ENCODE results near the gene CMTM4. TPM values are rescaled to one million over a fixed set of nuclear protein-coding genes. Genes with fewer than 3 reads are reported as not detected.
A peak's percentile ranks its signal among the peaks of the same experiment; 100 is the strongest.

CMTM4 gene
- under 1 TPM in 1 of 6 donors, not detected in 5; 0.20 TPM for polyA plus RNA-seq (ENCODE audit: low read depth in 6 of 6)

DNA sequence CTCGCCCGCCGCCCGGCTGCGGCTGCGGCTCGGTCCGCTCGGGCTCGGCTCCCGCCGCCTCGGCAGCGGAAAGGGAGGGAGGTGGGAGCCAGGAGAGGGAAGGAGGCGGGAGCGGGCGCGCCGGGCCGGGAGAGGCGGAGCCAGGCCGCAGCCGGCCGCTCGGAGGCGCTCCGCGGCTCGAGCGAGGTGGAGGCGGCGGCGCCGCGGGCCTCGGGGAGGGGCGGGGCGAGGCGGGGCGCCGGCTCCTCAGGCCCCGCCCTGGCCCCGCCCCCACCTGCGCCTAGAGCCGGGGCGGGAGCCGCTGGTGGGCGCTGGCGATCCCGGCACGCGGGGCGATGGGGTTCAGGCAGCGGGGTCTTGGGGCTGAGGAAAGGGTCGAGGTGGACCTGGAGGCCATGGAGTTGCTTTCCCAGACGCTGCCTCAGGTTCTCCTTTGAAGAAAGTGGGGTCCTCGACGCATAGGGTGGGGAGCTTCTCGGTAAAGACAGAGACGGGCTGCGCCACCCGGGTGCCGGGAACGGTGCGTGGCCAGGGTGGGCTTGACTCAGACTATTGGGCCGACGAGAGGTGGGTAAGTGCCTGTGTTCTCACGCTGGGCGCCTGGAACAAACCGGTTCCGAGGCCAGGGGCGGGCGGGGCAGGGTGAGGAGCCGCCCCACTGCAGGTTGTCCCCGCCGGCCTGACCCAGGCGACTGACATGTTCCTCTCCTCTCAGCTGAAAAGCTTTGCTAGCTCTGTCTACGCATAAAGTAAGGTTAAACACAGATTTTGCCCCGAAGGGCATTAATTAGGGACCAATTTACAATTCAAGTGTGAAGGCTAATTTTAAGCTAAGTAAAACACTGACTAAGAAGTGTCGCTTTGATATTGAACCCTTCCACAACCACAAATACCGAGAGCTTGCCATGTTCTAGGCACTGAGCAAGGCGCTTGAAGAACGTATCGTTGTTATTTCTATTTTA is at the start of gene CMTM4:
CMTM4 (minus strand) TSS at position 75 of the 962 bp plus-strand sequence. CDS start 218 bp downstream, outside the sequence.
- ATAC-seq (ENCODE audit: low read depth in 2 of 2) = peak; percentile 90 to 91
- peak within 1 kb of the TSS in 3 of 6 donors; percentile 49 to 71 (median 56) for H3K27ac Mint-ChIP-seq

DNA sequence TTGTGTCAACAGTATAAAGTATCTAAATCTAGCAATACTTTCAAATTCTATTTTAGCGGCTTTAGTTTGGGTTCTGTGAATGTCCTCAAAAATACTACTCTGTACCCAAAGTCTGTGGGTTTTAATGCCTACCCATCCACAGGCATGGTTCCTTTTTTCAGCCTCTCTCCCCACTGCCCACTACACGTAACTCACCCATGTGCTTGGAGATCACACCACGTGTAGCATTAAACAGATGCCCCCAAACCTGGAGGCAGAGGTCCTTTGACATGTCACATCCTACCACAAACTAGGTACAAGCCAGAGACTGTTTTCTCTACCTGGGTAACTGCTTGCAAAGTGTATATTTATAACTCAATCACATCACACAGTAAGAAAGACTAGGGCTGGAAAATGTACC is 49.5 kb upstream of the CMTM4 start:
- DNase-seq (no peak), ATAC-seq (ENCODE audit: low read depth in 2 of 2) (no peak)
- Mint-ChIP-seq H3K27me3 (no peaks in the 10 kb centered on the region), H3K36me3 (no peaks in the 10 kb centered on the region), H3K4me3 (peak overlapping the region in 1 of 8 donors; percentile 13), H3K27ac (peak overlapping the region in 1 of 6 donors; percentile 41), H3K9me3 (no peaks in the 10 kb centered on the region), H3K4me1 (peaks cover 27 to 34% (median 31%) of the 10 kb centered on the region in 3 donors)

More for the DNA sequence above, at the start of gene CMTM4:
- H3K27me3 Mint-ChIP-seq = peaks cover 27 to 40% (median 32%) of the 10 kb centered on the region in 3 donors
- no peaks in the 10 kb centered on the region for H3K36me3 Mint-ChIP-seq
- peak within 1 kb of the TSS; percentile 80 to 93 (median 86) for H3K4me3 Mint-ChIP-seq
- DNase-seq = peak; percentile 71
- no peaks in the 10 kb centered on the region for H3K9me3 Mint-ChIP-seq
- peaks cover 4 to 20% (median 15%) of the 10 kb centered on the region in 3 donors for H3K4me1 Mint-ChIP-seq

DNA sequence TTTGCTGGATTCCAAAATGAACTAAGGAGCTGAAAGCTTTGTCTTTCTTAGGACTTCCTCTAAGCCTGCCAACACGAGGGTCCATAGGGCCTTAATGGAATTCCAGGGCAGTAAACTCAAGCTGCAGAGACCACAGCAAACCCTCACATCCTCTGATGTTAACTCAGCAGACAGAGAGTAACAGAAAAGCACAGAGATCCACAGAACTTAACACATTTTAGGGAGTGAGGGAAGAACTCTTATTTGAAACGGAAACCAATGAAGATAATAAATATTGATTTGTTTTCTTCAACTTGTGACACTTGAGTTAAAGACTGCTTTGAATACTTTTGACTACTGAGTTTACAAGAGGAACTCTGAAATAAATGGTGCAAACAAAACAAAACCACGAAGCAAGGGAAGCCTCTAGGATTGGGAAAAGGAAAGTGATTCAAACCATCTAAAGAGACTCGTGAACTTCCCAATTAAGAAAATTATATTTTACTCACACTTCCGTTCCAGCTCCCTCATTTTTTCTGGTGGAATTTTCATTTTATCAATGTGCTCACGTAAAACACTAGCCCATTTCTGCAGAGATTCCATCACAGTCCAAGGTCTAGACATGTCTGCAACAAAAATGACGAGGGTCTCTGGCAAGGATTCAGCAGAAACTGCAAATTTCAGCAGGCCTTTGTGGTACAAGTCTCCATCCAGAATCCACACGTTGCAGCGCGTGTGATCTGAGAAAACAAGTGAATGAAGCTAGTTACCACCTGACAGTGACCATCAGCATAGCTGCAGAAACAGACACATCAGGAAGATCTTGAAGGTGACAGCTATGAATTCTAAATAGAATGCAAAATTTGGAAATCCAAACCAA is 45.6 kb upstream of the CMTM4 start:
- Mint-ChIP-seq H3K27me3 (no peaks in the 10 kb centered on the region), H3K9me3 (no peaks in the 10 kb centered on the region), H3K4me1 (peaks cover 12 to 18% (median 17%) of the 10 kb centered on the region in 3 donors), H3K4me3 (peak overlapping the region in 1 of 8 donors; percentile 66), H3K36me3 (peaks cover 0 to 10% of the 10 kb centered on the region in 2 donors), H3K27ac (peak overlapping the region in 2 of 6 donors; percentile 46 to 47)
- no peak for ATAC-seq (ENCODE audit: low read depth in 2 of 2)
- no peak for DNase-seq

DNA sequence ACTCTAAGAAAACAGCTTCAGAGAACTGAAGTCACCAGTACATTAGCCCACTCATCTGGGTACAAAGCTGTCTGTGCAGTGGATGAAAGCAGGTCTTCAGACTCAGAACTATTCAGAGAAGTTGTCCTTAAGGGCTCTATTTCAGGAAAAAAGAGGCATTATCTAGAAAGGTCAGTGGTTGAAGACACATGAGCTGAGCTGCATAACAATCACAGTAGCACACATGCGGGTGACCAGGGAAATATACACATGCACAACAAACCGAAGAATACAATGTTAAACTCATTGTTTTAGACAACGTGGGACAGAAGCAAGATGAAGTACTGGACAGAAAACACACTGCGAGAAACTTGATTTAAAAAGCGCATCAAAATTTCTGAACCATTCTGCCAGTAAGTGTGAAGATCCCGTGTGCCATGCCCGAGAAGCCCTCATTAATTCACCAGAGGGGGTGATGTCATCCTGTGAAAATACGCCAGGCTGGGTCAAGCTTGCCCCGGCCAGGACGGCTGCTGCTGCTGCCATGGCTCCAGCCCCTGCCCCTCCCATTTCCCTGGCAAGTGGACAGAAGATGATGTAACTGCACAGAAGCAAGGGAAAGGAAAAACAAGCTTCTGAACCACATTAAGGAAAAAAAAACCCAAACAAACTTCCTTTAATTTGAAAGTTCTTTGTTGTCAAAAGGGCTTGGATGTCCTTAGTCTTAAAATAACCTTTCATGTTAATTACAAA is 44.8 kb upstream of the CMTM4 start:
- H3K27me3 Mint-ChIP-seq = no peaks in the 10 kb centered on the region
- no peak for ATAC-seq (ENCODE audit: low read depth in 2 of 2)

DNA sequence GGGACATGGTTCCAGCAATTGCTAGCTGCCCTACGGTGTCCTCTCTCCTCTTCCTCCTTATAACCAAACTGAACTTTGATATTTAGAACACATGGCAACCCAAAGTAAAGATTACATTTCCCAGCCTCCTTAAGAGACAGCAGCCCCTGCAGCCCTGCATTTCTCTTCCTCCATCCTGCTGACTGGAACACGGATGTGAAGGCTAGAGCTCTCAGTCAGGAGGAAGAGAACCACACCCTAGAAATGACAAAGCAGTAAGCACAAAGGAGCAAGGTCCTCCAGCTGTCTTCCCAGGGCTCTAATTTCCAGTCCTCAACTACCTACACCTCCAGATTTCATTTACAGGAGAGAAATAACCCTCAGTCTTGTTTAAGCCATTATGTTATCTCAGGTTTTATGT is 44.0 kb upstream of the CMTM4 start:
- Mint-ChIP-seq H3K4me3 (no peak overlapping the region), H3K27ac (no peak overlapping the region), H3K36me3 (peaks cover 0 to 14% of the 10 kb centered on the region in 2 donors), H3K27me3 (no peaks in the 10 kb centered on the region), H3K4me1 (peaks cover 9 to 13% (median 12%) of the 10 kb centered on the region in 3 donors), H3K9me3 (no peaks in the 10 kb centered on the region)
- DNase-seq = no peak
- no peak for ATAC-seq (ENCODE audit: low read depth in 2 of 2)

More for the DNA sequence above, 44.8 kb upstream of the CMTM4 start:
- H3K27ac Mint-ChIP-seq = no peak overlapping the region
- DNase-seq = no peak
- no peaks in the 10 kb centered on the region for H3K9me3 Mint-ChIP-seq
- H3K4me3 Mint-ChIP-seq = no peak overlapping the region
- peaks cover 0 to 10% of the 10 kb centered on the region in 2 donors for H3K36me3 Mint-ChIP-seq
- peaks cover 12 to 17% (median 13%) of the 10 kb centered on the region in 3 donors for H3K4me1 Mint-ChIP-seq

DNA sequence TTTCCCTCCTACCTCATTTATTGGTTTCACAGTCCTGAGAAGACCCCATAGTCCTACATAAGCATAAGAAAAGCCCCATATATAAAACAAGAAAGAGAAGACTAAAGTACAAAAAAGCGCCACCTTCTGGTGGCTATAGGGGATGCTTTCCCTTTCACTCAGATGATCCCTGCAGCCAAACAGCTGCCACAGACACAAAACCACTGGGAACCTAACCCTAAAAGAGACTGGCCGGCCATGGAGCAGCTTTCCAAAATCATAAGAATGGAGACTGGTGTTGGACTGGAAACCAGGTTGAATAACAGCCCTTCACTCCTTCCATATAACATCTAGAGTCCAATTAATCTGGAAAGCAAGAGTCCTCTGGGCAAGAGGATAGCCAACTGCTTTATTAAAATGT is 43.5 kb upstream of the CMTM4 start:
- peak overlapping the region in 1 of 6 donors; percentile 74 for H3K27ac Mint-ChIP-seq

DNA sequence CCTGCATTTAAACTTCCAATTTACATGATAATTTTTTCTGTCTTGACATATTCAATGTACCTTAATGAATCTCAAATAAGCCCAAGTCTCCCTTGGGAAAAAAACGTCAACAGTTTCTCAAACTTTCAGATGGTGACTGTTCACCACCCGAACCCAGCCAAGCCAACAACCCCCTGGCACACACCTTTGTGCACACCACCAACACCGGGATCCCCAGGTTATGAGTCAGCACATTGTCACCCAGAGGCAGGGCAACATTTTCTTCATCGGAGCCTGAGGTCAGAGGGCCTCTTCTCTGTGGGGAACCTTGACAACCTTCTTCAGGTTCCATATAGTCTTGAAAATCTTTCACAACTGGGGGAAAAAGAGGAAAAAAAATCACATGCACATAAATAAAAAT is 39.3 kb upstream of the CMTM4 start:
- Mint-ChIP-seq H3K27me3 (no peaks in the 10 kb centered on the region), H3K36me3 (peaks cover 0 to 37% of the 10 kb centered on the region in 2 donors), H3K27ac (peak overlapping the region in 1 of 6 donors; percentile 32), H3K4me1 (peaks cover 9 to 11% (median 11%) of the 10 kb centered on the region in 3 donors), H3K4me3 (no peak overlapping the region), H3K9me3 (no peaks in the 10 kb centered on the region)
- no peak for DNase-seq
- no peak for ATAC-seq (ENCODE audit: low read depth in 2 of 2)

More for the DNA sequence above, 43.5 kb upstream of the CMTM4 start:
- H3K9me3 Mint-ChIP-seq = no peaks in the 10 kb centered on the region
- DNase-seq (no peak), ATAC-seq (ENCODE audit: low read depth in 2 of 2) (peak in 1 of 2 donors; percentile 34)
- no peak overlapping the region for H3K4me3 Mint-ChIP-seq
- H3K36me3 Mint-ChIP-seq = peaks cover 0 to 14% of the 10 kb centered on the region in 2 donors
- H3K4me1 Mint-ChIP-seq = peaks cover 9 to 13% (median 12%) of the 10 kb centered on the region in 3 donors
- H3K27me3 Mint-ChIP-seq = no peaks in the 10 kb centered on the region

DNA sequence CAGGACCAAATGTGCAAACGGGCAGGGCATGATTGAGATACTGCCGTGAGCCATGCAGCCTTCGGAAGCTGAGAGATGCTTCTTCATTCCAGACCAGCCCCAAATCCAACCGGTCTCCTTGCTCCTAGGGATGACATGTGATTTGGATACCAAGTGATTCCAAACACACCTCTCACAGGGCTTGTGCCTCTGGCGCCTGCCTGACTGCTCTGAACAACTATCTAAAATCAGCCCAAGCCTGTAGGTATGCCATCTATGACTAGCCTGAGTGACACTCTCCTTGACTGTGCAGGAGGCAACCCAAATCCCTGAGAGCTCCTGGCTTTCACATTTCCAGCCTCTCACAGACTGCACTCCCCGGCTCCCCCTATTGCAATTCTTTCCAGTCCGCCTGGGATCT is 34.6 kb upstream of the CMTM4 start:
- DNase-seq = no peak
- H3K4me3 Mint-ChIP-seq = no peak overlapping the region
- peak overlapping the region in 1 of 6 donors; percentile 60 for H3K27ac Mint-ChIP-seq
- no peaks in the 10 kb centered on the region for H3K9me3 Mint-ChIP-seq
- peaks cover 4 to 6% (median 5%) of the 10 kb centered on the region in 3 donors for H3K4me1 Mint-ChIP-seq
- H3K36me3 Mint-ChIP-seq = peaks cover 0 to 33% of the 10 kb centered on the region in 2 donors
- no peak for ATAC-seq (ENCODE audit: low read depth in 2 of 2)
- no peaks in the 10 kb centered on the region for H3K27me3 Mint-ChIP-seq

DNA sequence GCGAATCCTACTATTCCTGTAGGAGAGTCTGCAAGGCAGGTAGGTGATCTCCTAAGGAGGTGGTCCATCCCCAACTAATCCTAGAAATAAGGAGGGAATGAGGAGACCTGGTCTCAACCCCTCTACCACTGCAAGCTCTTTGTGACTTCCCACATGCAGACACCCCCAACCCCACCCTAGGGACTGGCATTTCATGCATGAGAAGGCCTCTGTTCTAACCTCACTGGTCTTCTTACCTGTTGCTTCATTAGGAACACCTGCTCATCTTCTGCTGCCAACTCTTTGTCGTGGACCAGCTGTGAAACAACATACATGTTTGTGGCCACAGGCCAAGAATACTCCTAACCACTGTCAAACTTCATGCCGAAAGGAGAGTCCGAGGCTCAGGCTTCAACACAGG is 32.3 kb upstream of the CMTM4 start:
- H3K4me3 Mint-ChIP-seq = no peak overlapping the region
- peaks cover 4 to 6% (median 5%) of the 10 kb centered on the region in 3 donors for H3K4me1 Mint-ChIP-seq
- peaks cover 7 to 37% of the 10 kb centered on the region in 2 donors for H3K36me3 Mint-ChIP-seq
- peak overlapping the region in 2 of 6 donors; percentile 52 to 62 for H3K27ac Mint-ChIP-seq
- no peaks in the 10 kb centered on the region for H3K9me3 Mint-ChIP-seq
- no peaks in the 10 kb centered on the region for H3K27me3 Mint-ChIP-seq
- ATAC-seq (ENCODE audit: low read depth in 2 of 2) = no peak
- no peak for DNase-seq

DNA sequence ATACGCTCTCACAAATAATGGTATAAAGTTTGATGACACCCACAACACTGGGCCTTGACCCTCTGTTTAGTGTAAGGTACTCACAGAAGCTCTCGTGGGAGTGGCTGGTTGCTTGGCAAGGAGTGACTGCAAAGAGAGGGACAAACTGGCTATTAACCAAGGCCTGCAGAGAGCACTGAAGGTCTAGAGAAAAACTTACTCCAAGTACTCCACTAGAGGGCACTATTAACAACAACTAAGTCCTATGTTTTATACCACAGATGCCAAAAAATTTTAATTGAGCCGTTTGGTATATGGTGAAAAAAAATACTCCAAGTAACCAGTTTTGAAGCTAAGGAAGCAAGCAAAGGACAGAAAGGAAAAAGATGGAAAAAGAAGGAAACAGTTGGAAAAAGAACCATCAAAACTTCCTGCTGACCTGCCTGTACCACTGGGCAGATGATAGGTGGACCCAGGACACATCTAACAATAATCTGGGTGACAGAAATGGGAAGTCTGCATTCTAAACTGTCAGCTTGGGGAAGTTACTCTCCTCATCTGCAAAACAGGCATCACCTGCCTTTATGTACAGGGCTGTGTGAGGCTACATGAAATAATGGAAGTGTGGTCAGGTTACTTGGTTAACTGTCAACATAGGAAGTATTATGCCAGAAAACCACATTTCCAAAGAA is 31.7 kb upstream of the CMTM4 start:
- H3K36me3 Mint-ChIP-seq = peaks cover 7 to 43% of the 10 kb centered on the region in 2 donors
- DNase-seq (peak; percentile 42), ATAC-seq (ENCODE audit: low read depth in 2 of 2) (peak; percentile 62)
- H3K4me3 Mint-ChIP-seq = no peak overlapping the region
- no peaks in the 10 kb centered on the region for H3K9me3 Mint-ChIP-seq
- no peaks in the 10 kb centered on the region for H3K27me3 Mint-ChIP-seq
- peaks cover 4 to 6% (median 5%) of the 10 kb centered on the region in 3 donors for H3K4me1 Mint-ChIP-seq
- peak overlapping the region in 4 of 6 donors; percentile 34 to 80 (median 54) for H3K27ac Mint-ChIP-seq

DNA sequence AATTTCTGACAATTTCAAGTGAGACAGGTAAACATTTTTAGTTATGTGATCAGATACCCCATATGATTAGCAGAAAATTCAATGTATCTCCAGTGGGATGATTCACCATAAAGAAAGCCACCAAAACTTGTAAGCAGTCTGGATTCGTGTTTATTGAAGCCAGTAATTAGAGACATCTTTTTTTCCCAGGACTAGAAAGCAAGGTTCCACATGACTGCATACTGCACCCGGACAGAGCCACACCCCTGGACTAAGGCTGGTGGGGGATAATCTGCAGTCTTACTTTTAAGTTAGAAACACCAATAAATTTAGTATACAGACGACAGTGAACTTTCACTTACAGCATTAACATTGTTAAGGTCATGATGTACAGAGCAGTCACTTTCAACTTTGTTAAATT is 24.2 kb upstream of the CMTM4 start:
- peak overlapping the region in 1 of 6 donors; percentile 20 for H3K27ac Mint-ChIP-seq
- no peak overlapping the region for H3K4me3 Mint-ChIP-seq
- no peaks in the 10 kb centered on the region for H3K27me3 Mint-ChIP-seq
- no peaks in the 10 kb centered on the region for H3K4me1 Mint-ChIP-seq
- no peaks in the 10 kb centered on the region for H3K9me3 Mint-ChIP-seq
- H3K36me3 Mint-ChIP-seq = peaks cover 4 to 20% of the 10 kb centered on the region in 2 donors
- ATAC-seq (ENCODE audit: low read depth in 2 of 2) = no peak
- no peak for DNase-seq

DNA sequence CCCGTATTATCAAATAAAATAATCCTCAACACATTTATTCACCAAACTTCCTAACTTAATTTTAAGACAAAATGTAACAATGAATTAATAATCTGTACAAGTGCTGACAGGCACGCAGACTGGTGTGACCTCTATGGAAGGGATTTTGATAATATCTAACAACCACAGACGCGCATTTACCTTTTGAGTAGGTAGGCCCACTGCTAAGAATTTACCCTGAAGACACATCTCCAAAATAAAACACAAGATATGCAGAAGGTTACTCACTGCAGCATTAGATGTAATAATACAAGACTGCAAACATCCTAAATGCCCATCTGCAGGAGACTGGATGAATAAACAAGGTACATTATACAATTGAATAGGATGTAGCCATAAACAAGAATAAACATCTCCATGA is 22.7 kb upstream of the CMTM4 start:
- ATAC-seq (ENCODE audit: low read depth in 2 of 2) (no peak), DNase-seq (no peak)
- Mint-ChIP-seq H3K27me3 (no peaks in the 10 kb centered on the region), H3K36me3 (peaks cover 0 to 17% of the 10 kb centered on the region in 2 donors), H3K4me1 (no peaks in the 10 kb centered on the region), H3K9me3 (no peaks in the 10 kb centered on the region), H3K27ac (no peak overlapping the region), H3K4me3 (peak overlapping the region in 1 of 8 donors; percentile 15)

Measured in naive B cell (primary cell).